GM12878 (cell line): ENCODE measurements around the gene RADIL. TPM values are rescaled to one million over a fixed set of nuclear protein-coding genes. Genes with fewer than 3 reads are reported as not detected.

Experiments used
- ATAC-seq: fragments of 200-7000 bp; cut with Tn5 transposase; 3 replicates; pipeline ENCODE4 v1.9.1; 2020; ENCODE audit warnings: mild to moderate bottlenecking, moderate library complexity
- BruUV-seq: library from RNA; stranded (reverse); fragments of 400-500 nt; replicated peaks from 2 replicates; lab custom pipeline; 2021; lab: Mats Ljungman, UMichigan
- CTCF ChIA-PET: fragments of 300-600 bp; sonication (Branson Sonifier 250); formaldehyde crosslinking; extraction: SDS; loops from one replicate; lab custom pipeline; 2021; ENCODE audit warnings: inconsistent platforms; lab: Yijun Ruan, JAX
- POLR2A ChIA-PET: fragments of 350-600 bp; formaldehyde crosslinking; extraction: SDS; loops from one replicate; lab custom pipeline; 2021; ENCODE audit warnings: inconsistent platforms; lab: Charles Lee
- RAD21 ChIA-PET: fragments of 300-600 bp; sonication (Branson Sonifier 250); formaldehyde crosslinking; loops from one replicate; lab custom pipeline; 2023; ENCODE audit warnings: antibody characterized with exemption; ENCODE audit not compliant: unreplicated experiment; lab: Charles Lee
- SMC1A ChIA-PET: fragments of 300-600 bp; sonication (Branson Sonifier 250); formaldehyde crosslinking; loops from one replicate; lab custom pipeline; 2023; ENCODE audit not compliant: unreplicated experiment, uncharacterized antibody; lab: Charles Lee
- DNase-seq: peaks from one replicate; pipeline ENCODE4 v3.0.0-alpha.2; 2011; ENCODE audit warnings: low read depth, low spot score
- FAIRE-seq: peaks from 3 replicates; lab custom pipeline; 2011; peaks lifted over from hg19 to GRCh38; lab: Jason Lieb, UNC
- H2AFZ ChIP-seq: 2 replicates; pipeline ENCODE4 v1.6.0; 2011; ENCODE audit warnings: low read depth, low read length, control low read depth; ENCODE audit not compliant: control insufficient read depth
- H3K27ac ChIP-seq: 2 replicates; pipeline ENCODE4 v1.5.1; 2011; ENCODE audit warnings: control low read depth; ENCODE audit not compliant: control insufficient read depth, insufficient read depth
- H3K27me3 ChIP-seq, 2 experiments: replicated peaks in 1 of 2; 2 replicates each; pipeline versions ENCODE4 v1.6.0 to v1.6.1; 2011; ENCODE audit warnings: low read length in 1 of 2; ENCODE audit not compliant: control insufficient read depth in 2 of 2, insufficient read depth in 2 of 2
- H3K36me3 ChIP-seq, 2 experiments: 2 replicates each; pipeline ENCODE4 v1.5.1; 2011; ENCODE audit warnings: low read length in 1 of 2; ENCODE audit not compliant: control insufficient read depth in 2 of 2, insufficient read depth in 2 of 2
- H3K4me1 ChIP-seq: 2 replicates; pipeline ENCODE4 v1.6.1; 2011; ENCODE audit warnings: mild to moderate bottlenecking, low read length, moderate library complexity, mixed read lengths; ENCODE audit not compliant: control insufficient read depth, insufficient read depth
- H3K4me2 ChIP-seq: 2 replicates; pipeline ENCODE4 v1.6.0; 2011; ENCODE audit warnings: control low read depth; ENCODE audit not compliant: control insufficient read depth, insufficient read depth
- H3K4me3 ChIP-seq: fragments of 200-600 bp; sonication (generic); 2 replicates; pipeline ENCODE4 v1.5.1; 2016
- H3K79me2 ChIP-seq: 2 replicates; pipeline ENCODE4 v1.6.0; 2011; ENCODE audit warnings: low read length; ENCODE audit not compliant: control insufficient read depth, insufficient read depth
- H3K9ac ChIP-seq: 2 replicates; pipeline ENCODE4 v1.8.0; 2011; ENCODE audit warnings: low read length, control low read depth, mixed read lengths; ENCODE audit not compliant: control insufficient read depth, insufficient read depth
- H3K9me3 ChIP-seq: replicated peaks from 3 replicates; pipeline ENCODE4 v1.5.1; 2011; ENCODE audit warnings: mild to moderate bottlenecking, low read length; ENCODE audit not compliant: control insufficient read depth, insufficient read depth
- H4K20me1 ChIP-seq: 2 replicates; pipeline ENCODE4 v1.6.0; 2011; ENCODE audit not compliant: control insufficient read depth, insufficient read depth
- ATF2 ChIP-seq: IDR thresholded peaks from 2 replicates; pipeline ENCODE4 v1.6.1; 2012; ENCODE audit warnings: low read length, inconsistent platforms
- BACH1 ChIP-seq: fragments of 450-650 bp; IDR thresholded peaks from 2 replicates; pipeline ENCODE4 v1.6.1; 2017; ENCODE audit warnings: mild to moderate bottlenecking, borderline replicate concordance
- ESRRA ChIP-seq: IDR thresholded peaks from 2 replicates; pipeline ENCODE4 v1.6.1; 2012; ENCODE audit warnings: mild to moderate bottlenecking, low read length, improper control_type of control experiment
- EZH2 ChIP-seq: IDR thresholded peaks from 2 replicates; pipeline ENCODE4 v1.6.1; 2012; ENCODE audit warnings: low read depth, mild to moderate bottlenecking, control low read depth, inconsistent platforms, low read length, borderline replicate concordance; ENCODE audit not compliant: control insufficient read depth
- FOS ChIP-seq: IDR thresholded peaks from 3 replicates; pipeline ENCODE4 v1.6.1; 2011; ENCODE audit warnings: borderline replicate concordance; ENCODE audit not compliant: insufficient read length; ENCODE audit errors: extremely low read depth
- HCFC1 ChIP-seq: fragments of 150-350 bp; IDR thresholded peaks from 2 replicates; pipeline ENCODE4 v1.6.1; 2014; ENCODE audit warnings: low read length
- MYB ChIP-seq: fragments of 150-350 bp; IDR thresholded peaks from 2 replicates; pipeline ENCODE4 v1.6.1; 2014; ENCODE audit warnings: mild to moderate bottlenecking, low read depth, low read length, borderline replicate concordance
- RAD51 ChIP-seq: fragments of 450-650 bp; IDR thresholded peaks from 2 replicates; pipeline ENCODE4 v1.6.1; 2016; ENCODE audit warnings: moderate library complexity, mild to moderate bottlenecking, inconsistent platforms
- STAT1 ChIP-seq: fragments of 450-650 bp; conservative IDR thresholded peaks from 2 replicates; pipeline ENCODE4 v1.6.1; 2014; ENCODE audit warnings: antibody characterized with exemption, mild to moderate bottlenecking
- TCF12 ChIP-seq: IDR thresholded peaks from 2 replicates; pipeline ENCODE4 v1.6.1; 2011; ENCODE audit warnings: low read depth, mild to moderate bottlenecking, low read length
- TCF3 ChIP-seq: IDR thresholded peaks from 2 replicates; pipeline ENCODE4 v1.6.1; 2012; ENCODE audit warnings: low read depth, mild to moderate bottlenecking, low read length, borderline replicate concordance; ENCODE audit not compliant: insufficient read depth
- USF2 ChIP-seq: IDR thresholded peaks from 2 replicates; pipeline ENCODE4 v1.6.1; 2011; ENCODE audit warnings: low read depth, low read length, improper control_type of control experiment, borderline replicate concordance
- WRNIP1 ChIP-seq: IDR thresholded peaks from 2 replicates; pipeline ENCODE4 v1.6.1; 2011; ENCODE audit warnings: low read depth, low read length, improper control_type of control experiment, borderline replicate concordance
- YBX1 ChIP-seq: fragments of 450-650 bp; IDR thresholded peaks from 2 replicates; pipeline ENCODE4 v1.6.1; 2016; ENCODE audit warnings: antibody characterized with exemption
- ZNF274 ChIP-seq: IDR thresholded peaks from one replicate; pipeline ENCODE4 v1.8.0; 2011; ENCODE audit not compliant: insufficient read length, insufficient read depth
- WGBS: methylation state at CpG from one replicate; pipeline ENCODE4 v1.1.6; 2016; ENCODE audit warnings: low lambda C conversion rate; ENCODE audit not compliant: insufficient replicate concordance, insufficient coverage; ENCODE audit errors: missing lambda C conversion rate; 5-methylcytosine and 5-hydroxymethylcytosine counted together
- in situ Hi-C: fragments of 300-500 bp; cut with MboI; formaldehyde crosslinking; loops from 9 replicates; pipeline ENCODE4 v1.14.3; 2018; ENCODE audit warnings: mixed read lengths
- intact Hi-C: fragments of 100-400 bp; cut with micrococcal nuclease; formaldehyde crosslinking; loops from one replicate; pipeline ENCODE4 v1.14.2; 2022; ENCODE audit not compliant: unreplicated experiment
- polyA plus RNA-seq, 11 experiments: library from polyadenylated mRNA; depleted of rRNA in 4 of 11; unstranded in 6 of 11; stranded (reverse) in 5 of 11; fragments of >200 nt; fragmentation: Nextera tagmentation in 4 of 11; fragmentation: Illumina TruSeq in 1 of 11; extraction: Ambion mirVana in 4 of 11; extraction: Trizol in 1 of 11; gene quantifications; 1 replicate in 1 of 11; 2 replicates in 10 of 11; pipeline versions ENCODE4 v1.2.1 to v1.2.3, GENCODE V29; 2011 to 2016; ENCODE audit warnings: inconsistent platforms in 2 of 11, missing spikeins in 2 of 11, low read depth in 1 of 11
- total RNA-seq, 4 experiments: library from RNA; depleted of rRNA in 3 of 4; stranded (reverse); fragments of >200 nt in 3 of 4; fragmentation: Illumina TruSeq in 1 of 4; extraction: Trizol in 1 of 4; gene quantifications; 2 replicates each; pipeline versions ENCODE4 v1.2.1 to v1.2.3, GENCODE V29; 2013 to 2021

RADIL gene
- total and polyA plus RNA-seq, 10 of the 15 experiments (the other 5 are each of a cell fraction or from before 2014, with no cell fraction given), result 0.05 to 0.06 TPM; not detected in 8

GRCh38 chr7:4824120-4824775 is 59.3 kb downstream of the RADIL start:
- Histone ChIP-seq H2AFZ (no peak overlapping the region), H3K36me3 (no peaks in the 10 kb centered on the region), H3K27me3 (no peaks in the 10 kb centered on the region), H3K4me3 (no peak overlapping the region), H4K20me1 (no peaks in the 10 kb centered on the region), H3K9ac (no peak overlapping the region), H3K27ac (no peak overlapping the region), H3K9me3 (no peaks in the 10 kb centered on the region), H3K79me2 (no peaks in the 10 kb centered on the region), H3K4me2 (no peak overlapping the region), H3K4me1 (no peaks in the 10 kb centered on the region)
- DNase-seq (no peak), FAIRE-seq (no peak), ATAC-seq (no peak)
- RAD21 ChIA-PET, result interaction anchor here (0.5 kb wide), 1 partner anchor 265 kb away, joined by 4 read pairs; no protein-coding TSS in a partner anchor
- POLR2A ChIA-PET, result no interaction called here
- CTCF ChIA-PET, result no interaction called here
- TF ChIP-seq RAD51, result no peak
- no peak for TF ChIP-seq FOS
- TF ChIP-seq ESRRA, result no peak
- TF ChIP-seq MYB, result no peak
- TF ChIP-seq TCF3, result no peak
- TF ChIP-seq USF2, result no peak
- TF ChIP-seq WRNIP1, result no peak
- TF ChIP-seq YBX1, result no peak
- no peak for TF ChIP-seq ZNF274
- TF ChIP-seq ATF2, result no peak
- TF ChIP-seq STAT1, result no peak
- TF ChIP-seq HCFC1, result no peak
- no peak for TF ChIP-seq EZH2
- TF ChIP-seq TCF12, result no peak
- TF ChIP-seq BACH1, result no peak
- intact Hi-C loops (loop anchor here (10.0 kb wide), 1 partner anchor 151 kb away; no protein-coding TSS in a partner anchor), in situ Hi-C loops (no loop called here)
- 50% methylated on average over 20 of the region's 20 CpGs for WGBS
- SMC1A ChIA-PET, result no interaction called here
- BruUV-seq, result no TSS peak
